Ecto neural progenitor cell (in vitro differentiated cells): ENCODE measurements around the gene SAMM50.

Experiments
- DNase-seq: peaks from one replicate; pipeline ENCODE4 v3.0.0-alpha.2; 2018; ENCODE audit warnings: low spot score

SAMM50 gene

DNA sequence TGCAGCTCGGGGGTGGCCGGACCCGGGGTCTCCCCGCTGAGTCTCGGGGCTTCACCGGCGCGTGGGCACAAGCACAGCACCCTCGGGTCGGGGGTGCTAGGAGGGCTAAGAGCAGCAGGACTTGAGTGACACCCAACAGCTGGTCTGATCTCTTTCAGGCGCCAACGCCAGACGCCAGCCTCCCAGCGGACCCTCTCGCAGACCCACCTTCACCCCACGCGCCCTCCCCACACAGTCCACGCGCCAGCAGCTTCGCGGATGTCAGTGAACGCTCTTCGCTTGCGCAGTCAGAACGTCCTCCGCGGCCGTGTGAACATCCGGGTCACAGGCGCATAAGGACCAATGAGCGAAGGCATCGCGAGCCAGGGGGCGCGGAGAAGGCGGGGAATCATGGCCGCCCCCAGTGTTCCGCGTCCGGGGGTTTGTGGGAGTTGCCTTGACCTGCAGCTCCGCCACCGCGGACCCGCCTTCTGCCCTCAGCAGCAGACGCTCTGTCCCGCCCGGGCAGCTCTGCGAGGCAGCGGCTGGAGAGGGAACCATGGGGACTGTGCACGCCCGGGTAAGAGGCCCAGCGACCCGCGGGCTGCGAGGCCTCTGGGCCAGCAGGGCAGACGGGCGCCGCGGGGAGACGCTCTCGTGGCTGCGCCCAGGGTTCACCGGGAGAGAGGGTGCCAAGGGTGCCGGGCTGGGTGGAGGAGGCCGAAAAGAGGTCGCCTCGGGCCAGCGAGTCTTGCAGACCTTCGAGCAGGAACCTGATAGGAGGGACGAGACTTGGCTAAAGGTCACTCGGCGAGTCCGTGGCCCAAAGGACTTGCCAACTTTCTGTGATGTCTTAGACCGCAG lies at the start of gene SAMM50:
TSS of gene SAMM50 (plus strand) at position 403 of the 843 bp plus-strand sequence. CDS start at position 539, 136 bp downstream.
- DNase-seq = peak; percentile 95

GRCh38 chr22:43905681-43906080 lies 49.6 kb upstream of the SAMM50 start:
- no peak for DNase-seq

DNA sequence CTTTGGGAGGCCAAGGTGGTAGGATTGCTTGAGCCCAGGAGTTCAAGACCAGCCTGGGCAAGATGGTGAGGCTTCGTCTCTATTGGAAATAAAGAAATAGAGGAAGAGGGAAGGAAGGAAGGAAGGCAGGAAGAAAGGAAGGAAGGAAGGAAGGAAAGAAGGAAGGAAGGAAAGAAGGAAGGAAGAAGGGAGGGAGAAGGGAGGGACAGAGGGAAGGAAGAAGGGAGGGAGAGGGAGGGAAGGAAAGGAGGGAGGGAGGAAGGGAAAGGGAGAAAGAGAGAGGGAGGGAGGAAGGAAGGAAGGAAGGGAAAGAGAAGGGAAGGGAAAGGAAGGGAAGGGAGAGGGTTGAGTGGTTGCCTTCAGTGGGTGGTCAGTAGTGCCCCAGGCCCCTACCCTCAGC lies 45.5 kb upstream of the SAMM50 start:
- no peak for DNase-seq

GRCh38 chr22:43910178-43910695 lies 45.0 kb upstream of the SAMM50 start:
- DNase-seq = no peak

- DNase-seq = no peak
Observed at GRCh38 chr22:43911351-43911750, 43.9 kb upstream of the SAMM50 start.

DNA sequence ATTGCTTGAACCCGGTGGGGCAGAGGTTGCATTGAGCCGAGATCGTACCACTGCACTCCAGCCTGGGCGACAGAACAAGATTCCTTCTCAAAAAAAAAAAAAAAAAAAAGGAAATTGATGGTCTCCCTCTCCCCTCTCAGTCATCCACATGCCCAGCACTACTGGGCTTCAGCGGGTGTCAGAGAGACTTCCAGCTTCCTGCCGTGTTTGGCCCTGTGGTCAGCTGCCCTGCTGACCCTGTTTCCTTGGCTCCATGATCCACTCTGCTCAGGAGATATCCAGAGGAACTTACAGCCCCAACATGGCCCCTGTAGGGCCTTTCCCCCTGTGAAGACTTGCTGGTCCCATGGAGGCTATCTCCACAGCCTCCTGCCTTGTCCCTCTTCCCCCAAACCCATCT lies 37.7 kb upstream of the SAMM50 start:
- DNase-seq = no peak

- no peak for DNase-seq
Observed at GRCh38 chr22:43919106-43919973, 35.9 kb upstream of the SAMM50 start.

GRCh38 chr22:43921370-43921769 lies 33.9 kb upstream of the SAMM50 start:
- DNase-seq = no peak

DNA sequence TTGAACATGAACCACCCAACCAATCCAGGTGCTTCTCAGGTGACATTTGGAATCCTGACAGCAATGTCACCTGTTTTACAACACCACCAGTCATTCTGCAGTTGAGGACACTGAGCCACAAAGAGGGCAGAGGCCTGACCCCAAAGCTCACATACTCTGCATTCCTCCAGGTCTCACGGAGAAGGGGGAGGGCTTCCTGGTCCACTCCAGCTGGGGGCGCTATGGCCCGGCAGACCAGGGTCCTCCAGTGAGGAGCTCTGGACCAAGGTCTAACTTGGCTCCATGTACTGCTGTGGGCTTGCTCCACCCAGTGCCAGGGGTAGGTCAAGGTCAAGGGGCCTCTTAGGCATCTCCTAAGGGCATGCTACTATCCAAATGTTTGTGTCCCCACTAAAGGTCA lies 33.1 kb upstream of the SAMM50 start:
- DNase-seq = no peak

DNA sequence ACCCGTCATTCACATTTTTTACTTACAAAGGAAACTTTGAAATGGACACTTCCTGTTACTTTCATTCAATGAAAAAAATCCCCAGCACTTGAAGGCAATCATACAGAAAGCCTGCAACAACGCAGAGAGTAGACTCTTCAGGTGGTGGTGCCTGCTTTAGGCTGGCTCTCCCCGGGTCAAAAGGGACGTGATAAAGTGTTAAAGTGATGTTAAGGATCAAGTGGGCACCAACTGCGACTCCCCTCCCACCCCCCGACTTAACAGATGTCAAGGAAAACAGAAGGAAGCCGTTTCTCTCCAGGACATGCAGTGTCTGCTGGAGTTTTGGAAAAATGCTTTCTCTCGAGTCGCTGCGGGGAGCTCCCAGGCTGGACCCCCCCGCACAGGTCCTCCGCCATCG lies 32.1 kb upstream of the SAMM50 start:
- no peak for DNase-seq

- DNase-seq = peak; percentile 96
Observed at GRCh38 chr22:43923631-43924464, 31.4 kb upstream of the SAMM50 start, which contains the start of gene PNPLA3. Gene PNPLA3 (plus strand): TSS chr22:43923805. CDS start chr22:43923912, 107 bp downstream.

DNA sequence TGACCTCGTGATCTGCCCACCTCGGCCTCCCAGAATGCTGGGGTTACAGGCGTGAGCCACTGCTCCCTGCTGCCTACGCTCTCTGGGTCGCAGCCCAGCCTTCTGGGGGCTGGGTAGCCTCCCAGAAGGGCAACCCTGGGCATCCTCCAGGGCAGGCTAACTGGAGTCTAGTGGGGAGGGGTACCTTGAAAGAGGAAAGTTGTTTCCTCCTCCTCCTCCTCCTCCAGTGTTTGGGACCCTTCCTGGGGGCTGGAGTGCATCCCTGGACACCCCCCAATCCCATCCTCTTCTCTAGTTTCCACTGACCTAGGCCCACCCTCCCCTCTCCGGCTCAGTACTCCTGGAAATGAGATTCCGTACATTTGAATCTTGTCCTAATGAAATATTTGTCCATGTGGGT lies 30.4 kb upstream of the SAMM50 start:
- no peak for DNase-seq

DNA sequence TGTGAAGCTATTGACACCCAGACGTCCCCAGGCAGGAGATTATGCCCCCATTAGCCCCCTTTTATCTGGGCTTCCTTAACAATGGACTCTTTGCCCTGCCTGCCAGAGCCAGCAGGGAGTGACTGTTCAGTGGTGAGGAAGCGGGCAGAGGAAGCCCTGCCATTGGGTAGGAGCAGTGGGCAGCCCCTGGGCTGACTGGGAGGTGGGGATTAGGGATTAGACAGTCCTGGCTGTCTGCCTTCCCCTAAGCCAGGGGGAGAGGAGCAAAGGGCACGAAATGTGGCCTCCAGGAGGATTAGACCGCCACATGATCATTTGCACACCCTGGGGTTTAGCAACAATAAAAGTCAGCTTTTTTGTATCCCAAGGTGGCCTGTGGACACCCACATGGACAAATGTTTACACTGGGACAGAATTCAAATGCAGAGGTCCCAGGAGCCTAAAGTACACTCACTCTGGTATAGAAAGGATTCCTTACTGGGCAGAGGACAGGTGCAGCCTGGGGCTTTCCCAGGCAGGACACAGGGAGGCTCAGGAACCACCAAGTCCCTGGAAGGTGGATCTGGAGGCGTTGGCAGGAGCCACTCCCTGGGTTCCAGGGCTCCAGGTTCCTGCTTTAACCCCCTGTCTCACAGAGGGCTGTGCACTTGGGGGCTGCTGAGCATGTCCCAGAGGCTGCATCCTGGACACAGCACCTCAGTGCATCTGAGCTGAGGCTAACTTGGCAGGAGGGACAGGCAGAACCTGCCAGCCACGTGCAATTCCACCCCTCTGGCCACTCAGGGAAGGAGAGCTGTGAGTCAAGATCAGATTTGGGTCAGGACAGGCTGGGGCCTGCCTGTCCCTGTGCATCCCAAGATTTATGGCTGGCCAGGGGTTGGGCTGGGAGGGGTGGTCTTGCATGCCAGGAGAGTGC lies 29.6 kb upstream of the SAMM50 start:
- peak; percentile 90 for DNase-seq

DNA sequence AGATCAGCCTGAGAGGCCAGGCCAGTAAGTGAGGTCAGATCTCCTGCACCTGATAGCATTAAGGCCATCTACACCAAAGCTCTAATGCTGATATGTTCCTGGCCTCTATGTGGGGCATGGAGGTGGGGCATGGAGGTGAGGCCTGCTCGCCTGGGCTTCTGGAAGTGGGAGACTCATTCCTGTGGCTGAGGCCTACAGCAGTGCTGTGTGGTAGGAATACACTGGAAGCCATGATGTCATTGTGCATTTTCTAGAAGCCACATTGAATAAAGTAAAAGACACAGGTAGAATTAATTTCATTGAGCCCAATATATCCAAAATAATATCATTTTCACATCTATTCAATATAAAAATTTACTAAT lies 28.9 kb upstream of the SAMM50 start:
- no peak for DNase-seq

DNA sequence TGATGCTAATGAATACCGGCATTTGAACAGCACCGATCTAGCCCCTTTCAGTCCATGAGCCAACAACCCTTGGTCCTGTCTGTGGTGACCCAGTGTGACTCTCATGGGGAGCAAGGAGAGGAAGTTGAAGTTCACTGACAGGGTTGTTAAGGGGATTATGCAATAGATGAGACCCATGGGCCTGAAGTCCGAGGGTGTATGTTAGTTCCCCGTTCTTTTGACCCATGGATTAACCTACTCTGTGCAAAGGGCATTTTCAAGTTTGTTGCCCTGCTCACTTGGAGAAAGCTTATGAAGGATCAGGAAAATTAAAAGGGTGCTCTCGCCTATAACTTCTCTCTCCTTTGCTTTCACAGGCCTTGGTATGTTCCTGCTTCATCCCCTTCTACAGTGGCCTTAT lies 26.8 kb upstream of the SAMM50 start:
- DNase-seq = no peak

- DNase-seq = no peak
Observed at GRCh38 chr22:43928908-43929307, 26.3 kb upstream of the SAMM50 start.

- DNase-seq = no peak
Observed at GRCh38 chr22:43931771-43932170, 23.5 kb upstream of the SAMM50 start.

- no peak for DNase-seq
Observed at GRCh38 chr22:43941449-43941848, 13.8 kb upstream of the SAMM50 start.

DNA sequence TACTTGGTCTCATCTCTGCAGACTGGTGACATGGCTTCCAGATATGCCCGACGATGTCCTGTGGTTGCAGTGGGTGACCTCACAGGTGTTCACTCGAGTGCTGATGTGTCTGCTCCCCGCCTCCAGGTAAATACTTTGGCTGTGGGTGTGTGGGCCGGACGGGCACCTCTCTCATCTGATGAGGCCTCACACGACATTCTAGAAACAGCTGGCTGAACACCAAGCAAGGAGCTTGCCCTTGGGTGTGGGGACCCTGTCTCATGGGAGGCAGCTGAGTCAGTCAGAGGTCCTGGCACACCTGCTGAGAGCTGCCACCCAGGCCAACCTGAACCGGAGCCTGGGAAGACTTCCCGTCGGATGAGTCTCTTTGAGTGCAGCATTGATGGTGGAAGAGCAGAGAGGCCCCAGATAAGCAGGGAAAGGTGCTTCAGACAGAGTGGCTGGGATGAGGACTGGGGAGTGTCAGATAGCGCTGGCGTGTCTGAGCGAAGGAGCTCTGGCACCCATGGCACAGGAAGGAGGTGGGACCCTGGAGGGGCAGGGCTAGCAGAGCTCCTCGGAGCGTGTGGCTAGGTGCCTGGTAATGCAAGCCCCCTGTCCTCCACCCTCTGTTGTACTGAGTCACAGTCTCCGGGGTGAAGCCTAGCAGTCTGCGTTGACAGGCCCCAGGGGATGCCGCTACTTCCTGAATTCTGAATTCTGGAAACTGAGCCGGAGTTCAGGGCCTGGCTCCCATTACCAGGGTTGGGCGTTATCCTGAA lies 10.4 kb upstream of the SAMM50 start:
- no peak for DNase-seq
